T-helper 2 cell treated with Interferon-gamma antibody and Interleukin-4, amounts not matched to agents 5 μg/mL and 100 μg/mL, for 36 hours (primary cell): ENCODE measurements around the gene ERCC2.

Source experiments
- DNase-seq: peaks from one replicate; pipeline ENCODE4 v3.0.0; 2021; ENCODE audit warnings: low spot score
- H3K27ac Mint-ChIP-seq: one replicate; pipeline ENCODE4 v1.8.0; 2021; ENCODE audit warnings: mild to moderate bottlenecking, mixed read lengths
- H3K27me3 Mint-ChIP-seq: one replicate; pipeline ENCODE4 v1.8.0; 2021; ENCODE audit warnings: low read depth, mixed read lengths
- H3K36me3 Mint-ChIP-seq: one replicate; pipeline ENCODE4 v1.8.0; 2021; ENCODE audit warnings: low read depth, mixed read lengths
- H3K4me1 Mint-ChIP-seq: one replicate; pipeline ENCODE4 v1.8.0; 2021; ENCODE audit warnings: low read depth, mixed read lengths
- H3K4me3 Mint-ChIP-seq: one replicate; pipeline ENCODE4 v1.8.0; 2022; ENCODE audit warnings: mild to moderate bottlenecking, moderate library complexity, mixed read lengths
- H3K9me3 Mint-ChIP-seq: one replicate; pipeline ENCODE4 v1.8.0; 2021; ENCODE audit warnings: mixed read lengths

ERCC2 gene

GRCh38 chr19:45304141-45304926 is 66.0 kb downstream of the ERCC2 start:
- Mint-ChIP-seq H3K27ac (no peak overlapping the region), H3K4me3 (no peak overlapping the region)
- DNase-seq = no peak

DNA sequence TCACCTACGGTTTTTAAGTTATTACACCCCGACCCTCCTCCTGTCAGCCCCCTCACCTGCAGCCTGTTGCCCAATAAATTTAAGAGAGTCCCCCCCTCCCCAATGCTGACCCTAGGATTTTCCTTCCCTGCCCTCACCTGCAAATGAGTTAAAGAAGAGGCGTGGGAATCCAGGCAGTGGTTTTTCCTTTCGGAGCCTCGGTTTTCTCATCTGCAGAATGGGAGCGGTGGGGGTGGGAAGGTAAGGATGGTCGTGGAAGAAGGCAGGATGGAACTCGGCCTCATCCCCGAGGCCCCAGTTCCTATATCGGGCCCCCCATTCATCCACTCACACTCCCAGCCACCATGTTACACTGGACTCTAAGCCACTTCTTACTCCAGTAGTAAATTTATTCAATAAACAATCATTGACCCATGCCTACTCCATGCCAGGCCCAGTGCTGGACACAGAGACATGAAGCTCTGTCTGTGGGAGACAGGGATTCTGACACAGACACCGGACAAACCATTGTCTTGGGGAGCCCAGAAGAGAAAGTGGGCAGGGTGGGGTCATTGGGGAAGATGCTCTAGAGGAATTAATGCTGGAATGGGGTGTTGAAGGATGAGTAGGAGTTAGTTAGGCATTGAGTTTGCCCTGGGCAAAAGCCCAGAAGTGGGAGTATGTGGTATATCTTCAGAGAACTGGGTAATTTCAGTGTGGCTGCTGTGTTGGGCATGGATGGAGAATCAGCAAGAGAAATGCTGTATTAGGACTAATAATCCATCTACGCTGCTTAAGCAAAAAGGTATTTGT is 66.9 kb downstream of the ERCC2 start:
- DNase-seq = no peak
- Mint-ChIP-seq H3K27me3 (no peaks in the 10 kb centered on the region), H3K27ac (no peak overlapping the region), H3K4me3 (no peak overlapping the region), H3K36me3 (no peaks in the 10 kb centered on the region), H3K9me3 (no peaks in the 10 kb centered on the region), H3K4me1 (no peaks in the 10 kb centered on the region)

More at GRCh38 chr19:45304141-45304926, 66.0 kb downstream of the ERCC2 start:
- Mint-ChIP-seq H3K9me3 (no peaks in the 10 kb centered on the region), H3K4me1 (no peaks in the 10 kb centered on the region), H3K36me3 (no peaks in the 10 kb centered on the region), H3K27me3 (no peaks in the 10 kb centered on the region)

DNA sequence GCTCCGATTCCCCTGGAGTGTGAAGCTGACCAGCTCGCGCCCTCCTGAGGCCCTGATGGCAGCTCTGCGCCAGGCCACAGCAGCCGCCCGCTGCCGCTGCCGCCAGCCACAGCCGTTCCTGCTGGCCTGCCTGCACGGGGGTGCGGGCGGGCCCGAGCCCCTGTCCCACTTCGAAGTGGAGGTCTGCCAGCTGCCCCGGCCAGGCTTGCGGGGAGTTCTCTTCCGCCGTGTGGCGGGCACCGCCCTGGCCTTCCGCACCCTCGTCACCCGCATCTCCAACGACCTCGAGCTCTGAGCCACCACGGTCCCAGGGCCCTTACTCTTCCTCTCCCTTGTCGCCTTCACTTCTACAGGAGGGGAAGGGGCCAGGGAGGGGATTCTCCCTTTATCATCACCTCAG is 68.0 kb downstream of the ERCC2 start:
- Mint-ChIP-seq H3K9me3 (no peaks in the 10 kb centered on the region), H3K27ac (no peak overlapping the region), H3K36me3 (no peaks in the 10 kb centered on the region), H3K27me3 (no peaks in the 10 kb centered on the region), H3K4me3 (no peak overlapping the region), H3K4me1 (no peaks in the 10 kb centered on the region)
- DNase-seq = no peak
